BJ (cell line): ENCODE data around the gene UBTD1. TPM values are rescaled to one million over a fixed set of nuclear protein-coding genes. Genes with fewer than 3 reads are reported as not detected.

Experiments used
- CTCF ChIA-PET: fragments of 350-600 bp; formaldehyde crosslinking; extraction: SDS; loops from one replicate; lab custom pipeline; 2021; ENCODE audit warnings: antibody characterized with exemption, inconsistent platforms; lab: Yijun Ruan, JAX
- POLR2A ChIA-PET: fragments of 300-600 bp; sonication (Branson Sonifier 250); formaldehyde crosslinking; extraction: SDS; loops from one replicate; lab custom pipeline; 2021; ENCODE audit warnings: antibody characterized with exemption; lab: Charles Lee
- DNase-seq: peaks from one replicate; pipeline ENCODE4 v3.0.0-alpha.2; 2011; ENCODE audit warnings: low read depth
- H3K27me3 ChIP-seq: 2 replicates; pipeline ENCODE4 v1.6.0; 2011; ENCODE audit warnings: low read length; ENCODE audit not compliant: control insufficient read depth, insufficient read depth
- H3K36me3 ChIP-seq: 2 replicates; pipeline ENCODE4 v1.5.1; 2011; ENCODE audit warnings: low read length; ENCODE audit not compliant: control insufficient read depth, insufficient read depth
- H3K4me3 ChIP-seq: 2 replicates; pipeline ENCODE4 v1.5.1; 2011; ENCODE audit warnings: low read depth, mild to moderate bottlenecking, control low read depth, low read length
- polyA plus RNA-seq: library from polyadenylated mRNA; depleted of rRNA; stranded (reverse); fragments of >200 nt; gene quantifications from 2 replicates; pipeline ENCODE4 v1.2.3, GENCODE V29; 2011
- TF ChIP-seq, protein P1 (sequence below): IDR thresholded peaks from 2 replicates; pipeline ENCODE4 v1.5.1; 2011; ENCODE audit warnings: low read depth, mild to moderate bottlenecking, control low read depth, inconsistent platforms, low read length, moderate library complexity; ENCODE audit not compliant: insufficient read depth

UBTD1 gene
- polyA plus RNA-seq, 1 experiment = 39.0 TPM

GRCh38 chr10:97482381-97482780 is 16.3 kb upstream of the UBTD1 start:
- TF ChIP-seq, protein P1, sequence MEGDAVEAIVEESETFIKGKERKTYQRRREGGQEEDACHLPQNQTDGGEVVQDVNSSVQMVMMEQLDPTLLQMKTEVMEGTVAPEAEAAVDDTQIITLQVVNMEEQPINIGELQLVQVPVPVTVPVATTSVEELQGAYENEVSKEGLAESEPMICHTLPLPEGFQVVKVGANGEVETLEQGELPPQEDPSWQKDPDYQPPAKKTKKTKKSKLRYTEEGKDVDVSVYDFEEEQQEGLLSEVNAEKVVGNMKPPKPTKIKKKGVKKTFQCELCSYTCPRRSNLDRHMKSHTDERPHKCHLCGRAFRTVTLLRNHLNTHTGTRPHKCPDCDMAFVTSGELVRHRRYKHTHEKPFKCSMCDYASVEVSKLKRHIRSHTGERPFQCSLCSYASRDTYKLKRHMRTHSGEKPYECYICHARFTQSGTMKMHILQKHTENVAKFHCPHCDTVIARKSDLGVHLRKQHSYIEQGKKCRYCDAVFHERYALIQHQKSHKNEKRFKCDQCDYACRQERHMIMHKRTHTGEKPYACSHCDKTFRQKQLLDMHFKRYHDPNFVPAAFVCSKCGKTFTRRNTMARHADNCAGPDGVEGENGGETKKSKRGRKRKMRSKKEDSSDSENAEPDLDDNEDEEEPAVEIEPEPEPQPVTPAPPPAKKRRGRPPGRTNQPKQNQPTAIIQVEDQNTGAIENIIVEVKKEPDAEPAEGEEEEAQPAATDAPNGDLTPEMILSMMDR = no peak
- ChIA-PET POLR2A (no interaction called here), CTCF (interaction anchor here (1.8 to 2.1 kb wide), 2 partner anchors 17 to 72 kb away, joined by 5 to 7 read pairs; no protein-coding TSS in a partner anchor)
- DNase-seq = no peak
- Histone ChIP-seq H3K27me3 (no peaks in the 10 kb centered on the region), H3K4me3 (no peak overlapping the region), H3K36me3 (peaks cover 6% of the 10 kb centered on the region)

GRCh38 chr10:97483506-97483905 is 15.2 kb upstream of the UBTD1 start:
- no peak for DNase-seq
- CTCF ChIA-PET = interaction anchor here (0.9 kb wide), 1 partner anchor 88 kb away, joined by 3 read pairs; no protein-coding TSS in a partner anchor
- no peak overlapping the region for H3K4me3 ChIP-seq
- TF ChIP-seq, protein P1 = no peak
- POLR2A ChIA-PET = no interaction called here
- peaks cover 6% of the 10 kb centered on the region for H3K36me3 ChIP-seq
- H3K27me3 ChIP-seq = no peaks in the 10 kb centered on the region

DNA sequence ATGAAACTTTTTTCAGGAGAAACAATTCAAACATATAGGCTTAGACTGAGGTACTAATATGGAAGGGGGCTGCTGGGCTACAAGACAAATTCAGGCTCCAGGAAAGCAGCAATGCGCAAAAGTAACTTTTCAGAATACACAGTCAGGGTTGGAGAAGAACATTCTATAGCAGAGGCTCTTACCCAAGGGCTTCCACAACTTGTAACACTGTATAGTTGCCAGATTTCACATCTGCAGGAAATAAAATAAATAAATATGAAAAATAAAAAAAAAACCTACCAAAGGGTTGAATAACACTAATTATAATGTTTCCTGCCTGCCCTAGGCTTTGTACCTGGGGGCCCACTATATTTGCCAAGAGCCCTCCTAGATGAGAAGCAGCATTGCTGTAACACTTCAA is 14.8 kb upstream of the UBTD1 start:
- ChIA-PET POLR2A (no interaction called here), CTCF (no interaction called here)
- DNase-seq = no peak
- Histone ChIP-seq H3K36me3 (peaks cover 5% of the 10 kb centered on the region), H3K4me3 (no peak overlapping the region), H3K27me3 (no peaks in the 10 kb centered on the region)
- TF ChIP-seq, protein P1 = no peak

DNA sequence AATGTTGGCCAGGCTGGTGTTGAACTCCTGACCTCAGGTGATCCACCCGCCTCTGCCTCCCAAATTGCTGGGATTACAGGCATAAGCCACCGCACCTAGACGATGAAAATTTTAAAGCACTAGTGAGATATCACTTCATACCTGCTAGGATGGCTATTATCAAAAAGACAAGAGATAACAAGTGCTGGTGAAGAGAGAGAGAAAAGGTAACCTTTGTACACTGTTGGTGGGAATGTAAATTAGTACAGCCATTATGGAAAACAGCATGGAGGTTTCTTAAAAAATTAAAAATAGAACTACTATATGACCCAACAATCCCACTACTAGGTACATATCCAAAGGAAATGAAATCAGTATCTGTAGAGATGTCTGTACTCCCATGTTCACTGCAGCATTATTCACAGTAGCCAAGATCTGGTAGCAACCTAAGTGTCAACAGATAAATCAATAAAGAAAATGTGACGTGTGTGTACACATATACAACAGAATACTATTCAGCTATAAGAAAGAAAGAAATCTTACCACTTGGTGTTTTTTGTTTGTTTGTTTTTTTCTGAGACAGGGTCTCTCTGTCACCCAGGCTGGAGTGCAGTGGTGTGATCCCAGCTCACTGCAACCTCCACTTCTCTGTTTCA is 13.0 kb upstream of the UBTD1 start:
- DNase-seq = no peak
- TF ChIP-seq, protein P1 = no peak
- ChIA-PET CTCF (no interaction called here), POLR2A (interaction anchor here (0.6 kb wide), 1 partner anchor 12 kb away, joined by 9 read pairs; no protein-coding TSS in a partner anchor)
- no peak overlapping the region for H3K4me3 ChIP-seq
- no peaks in the 10 kb centered on the region for H3K27me3 ChIP-seq
- H3K36me3 ChIP-seq = peaks cover 3% of the 10 kb centered on the region

GRCh38 chr10:97490592-97490991 is 8.1 kb upstream of the UBTD1 start:
- no peak for DNase-seq
- ChIA-PET POLR2A (no interaction called here), CTCF (interaction anchor here (1.0 to 2.1 kb wide), 3 partner anchors 12 to 52 kb away, joined by 3 to 4 read pairs (median 3); no protein-coding TSS in a partner anchor)
- TF ChIP-seq, protein P1 = no peak
- peaks cover 1% of the 10 kb centered on the region; the same call in 1 of the 2 replicates for H3K36me3 ChIP-seq
- H3K4me3 ChIP-seq = no peak overlapping the region
- H3K27me3 ChIP-seq = no peaks in the 10 kb centered on the region
